ENCODE results near the gene SLC5A6.

The SLC5A6 gene

DNA sequence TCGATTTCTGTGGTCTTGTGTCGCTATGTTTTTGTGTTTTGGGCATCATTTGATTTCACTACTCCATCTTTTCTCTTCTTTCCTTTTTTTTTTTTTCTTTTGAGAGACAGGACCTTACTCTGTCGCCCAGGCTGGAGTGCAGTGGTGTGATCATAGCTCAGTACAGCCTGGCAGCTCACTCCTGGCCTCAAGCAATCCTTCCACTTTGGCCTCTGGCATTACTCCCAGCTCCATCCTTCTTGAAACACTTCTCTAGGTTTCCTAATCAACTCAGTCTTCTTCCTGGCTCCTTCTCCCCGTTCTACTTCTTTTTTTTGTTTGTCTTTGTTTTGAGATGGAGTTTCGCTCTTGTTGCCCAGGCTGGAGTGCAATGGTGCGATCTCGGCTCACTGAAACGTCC lies 36.7 kb downstream of the SLC5A6 start:
- TF ChIP-seq, protein P1, sequence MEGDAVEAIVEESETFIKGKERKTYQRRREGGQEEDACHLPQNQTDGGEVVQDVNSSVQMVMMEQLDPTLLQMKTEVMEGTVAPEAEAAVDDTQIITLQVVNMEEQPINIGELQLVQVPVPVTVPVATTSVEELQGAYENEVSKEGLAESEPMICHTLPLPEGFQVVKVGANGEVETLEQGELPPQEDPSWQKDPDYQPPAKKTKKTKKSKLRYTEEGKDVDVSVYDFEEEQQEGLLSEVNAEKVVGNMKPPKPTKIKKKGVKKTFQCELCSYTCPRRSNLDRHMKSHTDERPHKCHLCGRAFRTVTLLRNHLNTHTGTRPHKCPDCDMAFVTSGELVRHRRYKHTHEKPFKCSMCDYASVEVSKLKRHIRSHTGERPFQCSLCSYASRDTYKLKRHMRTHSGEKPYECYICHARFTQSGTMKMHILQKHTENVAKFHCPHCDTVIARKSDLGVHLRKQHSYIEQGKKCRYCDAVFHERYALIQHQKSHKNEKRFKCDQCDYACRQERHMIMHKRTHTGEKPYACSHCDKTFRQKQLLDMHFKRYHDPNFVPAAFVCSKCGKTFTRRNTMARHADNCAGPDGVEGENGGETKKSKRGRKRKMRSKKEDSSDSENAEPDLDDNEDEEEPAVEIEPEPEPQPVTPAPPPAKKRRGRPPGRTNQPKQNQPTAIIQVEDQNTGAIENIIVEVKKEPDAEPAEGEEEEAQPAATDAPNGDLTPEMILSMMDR (IDR thresholded peaks at IDR 0.05) = no peak
- Histone ChIP-seq H3K4me3 (ENCODE audit: low read depth in 1 of 2, low read length in 1 of 2) (no peak overlapping the region), H3K4me1 (ENCODE audit: control insufficient read depth in 1 of 2, insufficient read depth in 1 of 2, low read depth in 1 of 2, low read length in 1 of 2) (no peaks in the 10 kb centered on the region), H3K27me3 (peaks cover 39% of the 10 kb centered on the region), H3K36me3 (no peaks in the 10 kb centered on the region), H3K9me3 (no peaks in the 10 kb centered on the region), H3K27ac (no peak overlapping the region)

- Histone ChIP-seq H3K27ac (no peak overlapping the region), H3K27me3 (peaks cover 44% of the 10 kb centered on the region), H3K36me3 (no peaks in the 10 kb centered on the region), H3K4me1 (ENCODE audit: control insufficient read depth in 1 of 2, insufficient read depth in 1 of 2, low read depth in 1 of 2, low read length in 1 of 2) (peaks cover 0 to 4% of the 10 kb centered on the region in 2 experiments), H3K9me3 (no peaks in the 10 kb centered on the region), H3K4me3 (ENCODE audit: low read depth in 1 of 2, low read length in 1 of 2) (no peak overlapping the region)
- TF ChIP-seq, protein P1 (IDR thresholded peaks at IDR 0.05) = no peak
Measured at GRCh38 chr2:27174638-27175037, 37.4 kb downstream of the SLC5A6 start.

- Histone ChIP-seq H3K4me1 (ENCODE audit: control insufficient read depth in 1 of 2, insufficient read depth in 1 of 2, low read depth in 1 of 2, low read length in 1 of 2) (peaks cover 0 to 4% of the 10 kb centered on the region in 2 experiments), H3K4me3 (ENCODE audit: low read depth in 1 of 2, low read length in 1 of 2) (no peak overlapping the region), H3K36me3 (no peaks in the 10 kb centered on the region), H3K9me3 (no peaks in the 10 kb centered on the region), H3K27me3 (peaks cover 26% of the 10 kb centered on the region), H3K27ac (no peak overlapping the region)
- TF ChIP-seq, protein P1 (IDR thresholded peaks at IDR 0.05) = no peak
Measured at GRCh38 chr2:27171351-27171848, 40.7 kb downstream of the SLC5A6 start.

DNA sequence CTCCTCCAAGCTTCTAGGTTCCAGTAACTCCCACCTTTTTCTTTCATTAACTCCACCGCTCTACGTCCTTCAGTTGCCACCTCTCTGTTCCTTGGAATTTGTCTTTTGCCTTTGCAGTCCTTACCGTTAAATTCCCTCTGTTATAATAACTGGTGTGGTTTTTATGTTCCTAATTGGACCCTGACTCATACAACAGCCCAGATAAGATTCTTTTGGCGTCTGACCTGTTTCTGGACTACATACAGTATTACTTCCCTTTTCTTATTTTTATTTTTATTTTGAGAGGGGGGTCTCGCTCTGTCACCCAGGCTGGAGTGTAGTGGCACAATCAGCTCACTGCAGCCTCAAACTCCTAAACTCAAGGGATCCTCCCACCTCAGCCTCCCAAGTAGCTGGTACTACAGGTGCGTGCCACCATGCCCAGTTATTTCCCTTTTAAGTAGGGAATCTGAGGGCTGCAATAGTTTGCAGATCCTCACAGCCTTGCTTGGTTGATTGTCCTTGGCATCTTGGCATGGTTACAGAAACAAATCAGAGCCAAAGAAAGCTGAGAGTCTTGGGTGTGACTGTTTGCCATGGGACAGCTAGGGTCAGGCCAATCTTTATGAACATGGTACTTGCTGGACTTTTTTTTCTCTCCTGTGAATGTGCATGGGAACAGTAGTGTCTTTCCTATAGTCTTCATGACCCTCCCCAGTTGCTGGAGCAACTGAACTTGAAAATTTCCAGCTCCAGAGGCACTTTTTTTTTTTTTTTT lies 41.3 kb downstream of the SLC5A6 start:
- TF ChIP-seq, protein P1 (IDR thresholded peaks at IDR 0.05) = no peak
- H3K27ac ChIP-seq = no peak overlapping the region
- H3K9me3 ChIP-seq = no peaks in the 10 kb centered on the region
- no peaks in the 10 kb centered on the region for H3K36me3 ChIP-seq
- H3K4me1 ChIP-seq (ENCODE audit: control insufficient read depth in 1 of 2, insufficient read depth in 1 of 2, low read depth in 1 of 2, low read length in 1 of 2) = peaks cover 0 to 4% of the 10 kb centered on the region in 2 experiments
- H3K4me3 ChIP-seq (ENCODE audit: low read depth in 1 of 2, low read length in 1 of 2) = no peak overlapping the region
- peaks cover 26% of the 10 kb centered on the region for H3K27me3 ChIP-seq

DNA sequence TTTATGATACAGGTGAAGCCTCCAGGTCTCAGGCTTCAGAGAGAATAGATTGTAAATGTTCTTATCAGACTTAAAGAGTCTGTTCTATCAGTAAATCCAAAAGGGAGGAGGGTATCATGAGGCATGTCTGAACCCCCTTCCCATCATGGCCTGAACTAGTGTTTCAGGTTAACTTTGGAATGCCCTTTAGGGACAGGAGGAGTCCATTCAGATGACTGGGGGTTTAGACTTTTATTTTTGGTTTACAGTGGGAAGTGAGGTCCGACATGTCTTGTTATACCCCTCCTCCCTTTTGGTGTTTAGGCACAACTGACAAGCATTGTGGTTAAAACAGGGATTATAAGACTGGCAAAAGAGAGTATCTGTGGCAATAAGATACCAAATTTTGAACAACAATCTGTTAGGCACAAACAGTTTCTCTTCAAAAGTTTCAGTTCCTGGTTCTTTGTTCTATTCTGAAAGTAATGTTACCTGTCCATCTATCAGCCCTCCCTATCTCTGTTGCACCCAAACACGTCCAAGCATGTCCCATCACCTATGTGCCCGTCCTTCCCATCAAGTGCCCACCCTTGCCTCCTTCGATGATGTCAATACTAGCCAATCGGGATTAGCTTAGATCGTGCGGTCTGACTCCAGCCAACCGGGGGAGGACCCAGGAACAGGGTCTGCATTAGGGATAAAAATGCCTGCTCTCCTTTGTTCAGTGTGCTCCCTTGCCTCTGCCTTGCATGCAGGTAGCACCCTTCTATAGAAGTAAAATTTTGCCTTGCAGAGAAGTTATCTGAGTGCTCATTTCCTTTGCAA lies 46.9 kb downstream of the SLC5A6 start:
- peaks cover 4% of the 10 kb centered on the region for H3K27me3 ChIP-seq
- no peak overlapping the region for H3K27ac ChIP-seq
- TF ChIP-seq, protein P1 (IDR thresholded peaks at IDR 0.05) = no peak
- H3K36me3 ChIP-seq = no peaks in the 10 kb centered on the region
- H3K4me1 ChIP-seq (ENCODE audit: control insufficient read depth in 1 of 2, insufficient read depth in 1 of 2, low read depth in 1 of 2, low read length in 1 of 2) = peaks cover 0 to 4% of the 10 kb centered on the region in 2 experiments
- H3K9me3 ChIP-seq = no peaks in the 10 kb centered on the region
- H3K4me3 ChIP-seq (ENCODE audit: low read depth in 1 of 2, low read length in 1 of 2) = no peak overlapping the region

Measured in neutrophil (primary cell).